ENCODE measurements around the gene PALS2. TPM values are rescaled to one million over a fixed set of nuclear protein-coding genes. Genes with fewer than 3 reads are reported as not detected.

Gene PALS2
- total and polyA plus RNA-seq, 2 donors (not counting 3 experiments of a cell fraction or from before 2014, with no cell fraction given): 4.3 to 23.6 TPM

GRCh38 chr7:24555719-24556118, 17.5 kb upstream of the PALS2 start:
- no peak for DNase-seq (ENCODE audit: low read depth, low spot score)
- Histone ChIP-seq H3K27me3 (ENCODE audit: control insufficient read depth in 2 of 2, insufficient read depth in 2 of 2, low read length in 2 of 2) (peaks cover 0 to 10% of the 10 kb centered on the region in 2 experiments), H2AFZ (ENCODE audit: low read depth, low read length) (no peak overlapping the region), H3K4me2 (ENCODE audit: insufficient read depth, low read length) (no peak overlapping the region), H3K9me3 (replicated peaks; ENCODE audit: control insufficient read depth, insufficient read depth, low read length) (no peaks in the 10 kb centered on the region), H3K9ac (replicated peaks; ENCODE audit: extremely low read depth, insufficient read depth, low read length) (no peak overlapping the region), H4K20me1 (replicated peaks; ENCODE audit: control insufficient read depth, extremely low read depth, insufficient read depth, low read length) (no peaks in the 10 kb centered on the region), H3K36me3 (ENCODE audit: control insufficient read depth in 2 of 2, extremely low read depth in 1 of 2, insufficient read depth in 2 of 2, low read length in 2 of 2) (no peaks in the 10 kb centered on the region), H3K79me2 (ENCODE audit: control insufficient read depth, insufficient read depth, low read length) (no peaks in the 10 kb centered on the region), H3K27ac (ENCODE audit: insufficient read depth, low read depth, low read length) (no peak overlapping the region), H3K4me1 (ENCODE audit: control insufficient read depth, extremely low read depth, insufficient read depth, low read length) (no peaks in the 10 kb centered on the region), H3K9me1 (replicated peaks; ENCODE audit: control insufficient read depth, extremely low read depth, insufficient read depth, low read length) (no peaks in the 10 kb centered on the region), H3K4me3 (replicated peaks in 1 of 3; ENCODE audit: insufficient read depth in 1 of 3, low read depth in 1 of 3, low read length in 3 of 3) (no peak overlapping the region)
- CTCF ChIA-PET: no interaction called here
- FAIRE-seq: no peak
- dilution Hi-C loops (cut with MboI; ENCODE audit: extremely low pct_ligation_motif_present, low sequenced_read_pairs): no loop called here
- intact Hi-C loops (cut with micrococcal nuclease): no loop called here
- TF ChIP-seq POLR2A (IDR thresholded peaks at IDR 0.05; ENCODE audit: low read depth, low read length): no peak
- TF ChIP-seq, protein P1, sequence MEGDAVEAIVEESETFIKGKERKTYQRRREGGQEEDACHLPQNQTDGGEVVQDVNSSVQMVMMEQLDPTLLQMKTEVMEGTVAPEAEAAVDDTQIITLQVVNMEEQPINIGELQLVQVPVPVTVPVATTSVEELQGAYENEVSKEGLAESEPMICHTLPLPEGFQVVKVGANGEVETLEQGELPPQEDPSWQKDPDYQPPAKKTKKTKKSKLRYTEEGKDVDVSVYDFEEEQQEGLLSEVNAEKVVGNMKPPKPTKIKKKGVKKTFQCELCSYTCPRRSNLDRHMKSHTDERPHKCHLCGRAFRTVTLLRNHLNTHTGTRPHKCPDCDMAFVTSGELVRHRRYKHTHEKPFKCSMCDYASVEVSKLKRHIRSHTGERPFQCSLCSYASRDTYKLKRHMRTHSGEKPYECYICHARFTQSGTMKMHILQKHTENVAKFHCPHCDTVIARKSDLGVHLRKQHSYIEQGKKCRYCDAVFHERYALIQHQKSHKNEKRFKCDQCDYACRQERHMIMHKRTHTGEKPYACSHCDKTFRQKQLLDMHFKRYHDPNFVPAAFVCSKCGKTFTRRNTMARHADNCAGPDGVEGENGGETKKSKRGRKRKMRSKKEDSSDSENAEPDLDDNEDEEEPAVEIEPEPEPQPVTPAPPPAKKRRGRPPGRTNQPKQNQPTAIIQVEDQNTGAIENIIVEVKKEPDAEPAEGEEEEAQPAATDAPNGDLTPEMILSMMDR (IDR thresholded peaks at IDR 0.05; ENCODE audit: extremely low read depth in 1 of 2, insufficient read depth in 1 of 2, low read depth in 1 of 2, low read length in 2 of 2): no peak
- TF ChIP-seq EZH2 (IDR thresholded peaks at IDR 0.05; ENCODE audit: borderline replicate concordance, low read depth, low read length, severe bottlenecking): no peak
- no peak for TF ChIP-seq POLR2AphosphoS5 (IDR thresholded peaks at IDR 0.05; ENCODE audit: insufficient read depth, low read depth, low read length)
- TF ChIP-seq FOS (IDR thresholded peaks at IDR 0.05; ENCODE audit: borderline replicate concordance, insufficient read depth, low read length): no peak
- TF ChIP-seq JUN (IDR thresholded peaks at IDR 0.05; ENCODE audit: borderline replicate concordance, insufficient read depth, insufficient read length, low read depth): no peak
- TF ChIP-seq, protein P2, sequence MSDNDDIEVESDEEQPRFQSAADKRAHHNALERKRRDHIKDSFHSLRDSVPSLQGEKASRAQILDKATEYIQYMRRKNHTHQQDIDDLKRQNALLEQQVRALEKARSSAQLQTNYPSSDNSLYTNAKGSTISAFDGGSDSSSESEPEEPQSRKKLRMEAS (IDR thresholded peaks at IDR 0.05; ENCODE audit: insufficient read depth, insufficient read length): no peak
- TF ChIP-seq MYC (IDR thresholded peaks at IDR 0.05; ENCODE audit: low read depth, low read length): no peak
- no peak for TF ChIP-seq GATA2 (IDR thresholded peaks at IDR 0.05; ENCODE audit: insufficient read depth, insufficient read length, low read depth, low read length)
- POLR2A ChIA-PET: no interaction called here
- no TSS peak for BruUV-seq (replicated peaks)
